Measurements from ENCODE around the gene TSTD2.

- peak; percentile 16; the same call in 1 of the 2 replicates for TF ChIP-seq TSHZ2 (CRISPR knock-in tag; IDR thresholded peaks at IDR 0.05)
- no peak for TF ChIP-seq ARNTL (CRISPR knock-in tag; IDR thresholded peaks at IDR 0.05; ENCODE audit: borderline replicate concordance, low read depth)
- TF ChIP-seq CREB5 (CRISPR knock-in tag; IDR thresholded peaks at IDR 0.05; ENCODE audit: low read depth), result no peak
- TF ChIP-seq SNAI2 (CRISPR knock-in tag; IDR thresholded peaks at IDR 0.05), result no peak
- TF ChIP-seq ZNF8 (CRISPR knock-in tag; IDR thresholded peaks at IDR 0.05), result no peak
- no peak for TF ChIP-seq RARB (CRISPR knock-in tag; IDR thresholded peaks at IDR 0.05)
- TF ChIP-seq OSR1 (CRISPR knock-in tag; IDR thresholded peaks at IDR 0.05), result no peak
- no peak for TF ChIP-seq ZFP30 (CRISPR knock-in tag; IDR thresholded peaks at IDR 0.05)
Observed at GRCh38 chr9:97563458-97564135, 69.6 kb downstream of the TSTD2 start.
